HG03342 (cell line): ENCODE results near the gene TRIM67.

ENCODE experiments used
- ATAC-seq: cut with Tn5 transposase; IDR thresholded peaks from one replicate; pipeline ENCODE4 v1.9.1; 2021; ENCODE audit warnings: mild to moderate bottlenecking, moderate library complexity; ENCODE audit not compliant: unreplicated experiment

TRIM67 gene

GRCh38 chr1:231232870-231233734, 71.2 kb downstream of the TRIM67 start:
- peak; percentile 87 for ATAC-seq

DNA sequence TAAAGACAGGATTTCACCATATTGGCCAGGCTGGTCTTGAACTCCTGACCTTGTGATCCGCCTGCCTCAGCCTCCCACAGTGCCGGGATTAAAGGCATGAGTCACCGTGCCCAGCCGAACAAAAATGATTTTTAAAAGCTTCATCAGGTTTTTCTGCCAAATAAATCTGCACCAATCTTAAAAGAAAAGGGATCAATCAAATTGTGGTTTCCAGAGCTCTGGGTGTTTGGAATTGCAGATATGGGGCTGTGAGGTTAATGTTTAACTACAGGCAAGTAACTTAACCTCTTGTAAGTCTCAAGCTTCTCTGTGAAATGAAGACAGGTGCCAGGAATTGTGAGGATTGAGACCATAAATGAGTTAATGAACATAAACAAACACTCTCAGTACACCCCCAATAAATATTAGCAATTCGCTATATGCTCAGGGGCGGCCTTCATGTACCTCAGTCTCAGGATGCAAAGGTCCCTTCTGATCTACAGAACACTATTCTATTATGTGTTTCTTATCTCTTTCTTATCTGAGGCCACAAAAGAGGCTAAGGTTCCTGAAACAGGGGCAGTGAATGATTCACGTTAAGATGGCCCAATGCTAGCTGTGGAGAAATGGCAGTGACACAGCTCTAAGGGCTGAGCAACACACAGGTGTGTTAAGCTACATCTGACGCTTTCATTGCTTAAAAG, 72.0 kb downstream of the TRIM67 start:
- no peak for ATAC-seq

DNA sequence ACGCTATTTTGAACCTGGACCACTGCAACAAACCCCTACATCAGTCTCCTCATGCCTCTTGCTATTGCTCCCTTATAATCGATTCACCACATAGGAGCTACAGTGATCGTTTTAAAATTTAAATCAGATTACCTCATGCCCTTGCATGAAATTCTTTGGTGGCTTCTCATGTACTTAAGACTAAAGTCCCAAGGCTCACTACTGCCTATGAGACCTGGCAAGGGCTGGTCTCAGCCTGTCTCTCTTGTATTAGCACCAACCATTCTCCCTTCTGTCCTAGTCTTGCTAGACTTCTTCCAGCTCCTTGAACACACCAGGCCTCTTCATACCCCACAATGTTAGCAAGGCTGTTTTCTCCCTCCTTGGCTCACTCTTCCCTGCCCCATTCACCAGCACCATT, 72.6 kb downstream of the TRIM67 start:
- no peak for ATAC-seq

- ATAC-seq, result no peak
These were observed 73.8 kb downstream of the TRIM67 start for GRCh38 chr1:231235526-231236207.

- no peak for ATAC-seq
These were observed 74.3 kb downstream of the TRIM67 start for GRCh38 chr1:231236208-231236591.

GRCh38 chr1:231236938-231237337, 75.1 kb downstream of the TRIM67 start:
- no peak for ATAC-seq

GRCh38 chr1:231238298-231238697, 76.4 kb downstream of the TRIM67 start:
- ATAC-seq, result no peak

DNA sequence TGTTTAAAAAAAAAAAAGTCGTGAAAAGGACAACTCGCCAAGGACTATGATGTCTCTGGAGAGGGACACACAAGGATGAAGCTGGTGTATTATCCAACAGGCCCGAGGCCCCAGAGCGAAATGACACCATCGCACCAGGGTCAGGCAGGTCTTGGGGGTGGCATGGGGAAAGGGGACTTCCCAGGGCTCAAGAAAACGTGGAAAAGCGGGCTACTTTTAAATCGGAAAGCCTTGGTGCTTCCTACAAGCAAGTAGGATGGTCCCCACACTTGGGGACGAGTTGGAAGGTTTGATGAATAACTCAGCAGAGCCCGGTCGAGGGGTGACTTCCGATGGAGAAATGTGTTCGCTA, 78.6 kb downstream of the TRIM67 start:
- ATAC-seq, result no peak

DNA sequence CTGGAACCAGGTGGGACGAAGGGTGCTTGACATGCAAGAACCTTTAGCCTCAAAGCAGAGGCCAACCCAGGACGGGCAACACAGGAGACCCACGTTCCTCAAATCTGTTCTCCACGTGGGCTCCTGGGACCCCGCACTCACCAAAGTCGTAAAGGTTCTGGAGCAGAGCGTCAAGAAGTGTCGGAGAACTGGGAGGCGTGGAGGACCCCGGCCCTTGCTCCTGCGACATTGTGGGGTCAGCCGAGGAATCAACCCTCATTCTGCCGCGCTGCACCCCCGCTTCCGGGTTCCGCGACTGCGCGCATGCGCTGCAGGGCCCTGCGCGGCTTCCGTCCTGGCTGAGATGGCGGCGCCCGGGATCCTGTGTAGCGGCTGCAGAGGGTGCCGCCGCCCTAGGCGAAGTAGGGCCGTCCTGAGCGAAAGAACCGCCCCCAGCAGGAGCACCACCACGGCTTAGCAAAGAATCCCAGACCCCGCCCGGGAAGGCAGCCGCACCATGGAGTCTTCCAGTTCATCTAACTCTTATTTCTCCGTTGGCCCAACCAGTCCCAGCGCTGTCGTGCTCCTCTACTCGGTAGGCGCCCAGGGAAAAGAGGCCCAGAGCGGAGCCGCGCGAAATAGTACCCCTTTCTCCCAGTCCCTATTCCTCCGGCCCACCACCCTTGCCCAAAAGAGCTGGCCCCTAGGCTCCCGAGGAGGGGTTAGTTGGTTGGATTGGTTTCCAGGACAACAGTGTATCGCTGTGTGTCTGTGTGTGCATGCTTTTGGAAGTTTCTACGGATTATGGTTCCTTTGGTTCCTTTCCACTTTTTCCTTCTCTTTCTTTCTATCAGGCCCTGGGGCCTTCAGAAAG, 79.3 kb downstream of the TRIM67 start, which contains the start of gene GNPAT:
Gene GNPAT (plus strand): TSS at position 330 of the 853 bp plus-strand sequence. CDS start 167 bp downstream, at position 497.
- peak; percentile 96 for ATAC-seq

DNA sequence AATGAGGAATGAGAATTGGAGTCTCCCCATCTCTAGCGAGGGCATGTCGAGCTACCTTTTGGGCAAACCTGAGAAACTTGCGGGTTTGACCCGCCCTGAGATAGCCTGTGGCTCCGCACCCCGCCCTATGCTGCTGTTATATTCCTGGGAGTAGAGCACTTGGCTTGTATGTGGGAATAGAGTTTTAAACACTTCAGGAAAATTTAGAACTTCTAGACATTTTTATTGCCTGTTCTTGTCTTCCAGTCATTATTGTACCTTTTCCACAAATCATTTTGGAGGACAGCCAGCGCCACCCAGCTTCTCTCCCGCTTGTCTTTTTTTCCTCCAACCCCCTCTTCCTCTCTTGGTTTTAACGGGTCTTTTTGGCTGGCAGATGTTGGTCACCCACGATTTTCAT, 79.9 kb downstream of the TRIM67 start:
- no peak for ATAC-seq

DNA sequence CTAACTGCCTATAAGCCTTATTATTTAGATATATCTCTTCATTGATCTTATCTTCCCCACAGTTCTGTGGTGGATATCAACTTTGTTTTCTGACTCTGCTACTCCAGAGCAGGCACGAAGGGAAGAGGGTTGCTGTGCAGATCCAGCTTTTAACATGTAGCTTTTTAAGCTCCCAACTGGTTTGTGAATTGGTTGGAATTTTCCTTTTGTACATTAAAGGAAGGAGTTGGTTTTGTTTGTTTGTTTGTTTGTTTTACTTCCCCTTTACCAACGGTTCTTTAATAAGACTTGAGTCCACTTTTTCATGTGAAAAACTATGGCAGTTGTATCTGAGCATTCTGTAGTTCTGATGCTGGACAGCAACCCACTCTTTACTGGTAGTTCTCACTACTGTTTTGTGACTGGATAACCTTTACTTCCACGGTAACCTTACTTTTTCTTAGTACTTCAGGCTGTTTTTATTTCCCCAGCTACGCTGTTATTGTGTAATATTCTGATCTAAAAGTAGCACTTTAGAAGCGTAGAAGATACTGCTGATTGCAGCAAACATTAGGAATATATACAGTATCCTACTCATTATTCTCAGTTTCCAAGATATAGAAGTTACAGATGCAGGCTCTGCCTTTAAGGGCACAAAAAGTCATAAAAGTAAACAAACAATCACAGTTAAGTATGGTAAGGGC, 80.8 kb downstream of the TRIM67 start:
- no peak for ATAC-seq

- ATAC-seq, result no peak
These were observed 86.9 kb downstream of the TRIM67 start for GRCh38 chr1:231248778-231249177.

DNA sequence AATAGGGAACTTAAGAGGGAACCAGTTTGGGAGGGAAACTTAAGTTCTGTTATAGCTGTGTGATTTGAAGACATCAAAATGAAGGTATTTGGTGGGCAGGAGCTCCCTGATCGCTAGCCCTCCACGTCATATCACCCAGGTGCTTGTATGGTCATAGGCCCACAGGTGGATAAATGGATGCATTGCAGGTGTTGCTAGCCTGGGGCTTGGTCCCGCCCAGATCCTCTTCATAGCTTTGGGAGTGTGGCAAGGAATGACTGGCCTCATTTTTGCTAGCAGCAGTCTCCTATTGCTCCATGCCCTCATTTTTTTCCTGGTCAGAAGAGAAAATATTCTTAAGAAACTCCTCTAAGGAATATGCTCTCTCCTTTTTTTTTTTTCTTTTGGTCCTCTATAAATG, 90.5 kb downstream of the TRIM67 start:
- no peak for ATAC-seq

GRCh38 chr1:231260351-231260750, 98.5 kb downstream of the TRIM67 start:
- no peak for ATAC-seq

DNA sequence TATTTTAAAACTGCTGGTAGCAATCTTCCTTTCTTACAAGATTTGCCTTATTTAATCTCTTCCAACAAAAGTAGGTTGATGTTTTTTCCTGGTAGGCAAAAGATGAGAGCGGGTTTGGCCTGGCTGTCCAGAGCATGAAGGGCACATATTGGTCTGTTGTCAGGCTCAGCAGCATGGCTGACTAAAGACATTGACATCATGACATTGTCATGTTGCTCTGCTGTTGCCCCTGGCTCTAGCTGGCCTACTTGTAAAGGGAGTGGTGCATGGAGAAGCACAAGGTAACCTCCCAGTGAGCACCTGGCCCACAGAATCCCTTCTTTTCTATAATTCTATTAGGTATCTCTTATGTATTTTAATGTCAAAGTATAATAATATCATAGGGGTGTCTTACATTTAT, 102.8 kb downstream of the TRIM67 start:
- ATAC-seq, result no peak

- ATAC-seq, result no peak
These were observed 103.5 kb downstream of the TRIM67 start for GRCh38 chr1:231265379-231265778.

- ATAC-seq, result no peak
These were observed 105.0 kb downstream of the TRIM67 start for GRCh38 chr1:231266811-231267322.
